GM23338 (cell line): ENCODE data around the gene VN1R5. TPM values are rescaled to one million over a fixed set of nuclear protein-coding genes. Genes with fewer than 3 reads are reported as not detected.

Experiments
- ATAC-seq: fragments of 200-7000 bp; cut with Tn5 transposase; 3 replicates; pipeline ENCODE4 v1.9.1; 2020
- DNase-seq: peaks from one replicate; pipeline ENCODE4 v3.0.0-alpha.2; 2015; ENCODE audit warnings: low spot score
- H2AFZ ChIP-seq: fragments of 200-600 bp; sonication (generic); 2 replicates; pipeline ENCODE4 v1.8.0; 2016; ENCODE audit warnings: antibody characterized with exemption, mild to moderate bottlenecking, moderate library complexity
- H3F3A ChIP-seq: fragments of 200-600 bp; sonication (generic); replicated peaks from 2 replicates; pipeline ENCODE4 v1.8.0; 2017; ENCODE audit warnings: antibody characterized with exemption, mixed run types, low read depth
- H3K27ac ChIP-seq: fragments of 200-600 bp; sonication (generic); 2 replicates; pipeline ENCODE4 v1.6.1; 2016; ENCODE audit warnings: low read depth
- H3K27me3 ChIP-seq: fragments of 200-600 bp; sonication (generic); 2 replicates; pipeline ENCODE4 v1.8.0; 2016; ENCODE audit warnings: mild to moderate bottlenecking, mixed run types, moderate library complexity; ENCODE audit not compliant: insufficient read depth
- H3K36me3 ChIP-seq: fragments of 200-600 bp; sonication (generic); 2 replicates; pipeline ENCODE4 v1.8.0; 2016; ENCODE audit warnings: mild to moderate bottlenecking; ENCODE audit not compliant: insufficient read depth
- H3K4me1 ChIP-seq: fragments of 200-600 bp; sonication (generic); 2 replicates; pipeline ENCODE4 v1.8.0; 2016; ENCODE audit warnings: mild to moderate bottlenecking, moderate library complexity; ENCODE audit not compliant: insufficient read depth
- H3K4me2 ChIP-seq: fragments of 200-600 bp; sonication (generic); 2 replicates; pipeline ENCODE4 v1.7.1; 2017; ENCODE audit warnings: mixed run types
- H3K4me3 ChIP-seq: fragments of 200-600 bp; sonication (generic); 2 replicates; pipeline ENCODE4 v1.6.1; 2016; ENCODE audit warnings: mixed run types
- H3K79me2 ChIP-seq: fragments of 200-600 bp; sonication (generic); replicated peaks from 2 replicates; pipeline ENCODE4 v1.8.0; 2017; ENCODE audit warnings: mild to moderate bottlenecking; ENCODE audit not compliant: insufficient read depth
- H3K9me2 ChIP-seq: fragments of 200-600 bp; sonication (generic); 2 replicates; pipeline ENCODE4 v1.8.0; 2017; ENCODE audit not compliant: insufficient read depth
- H4K20me1 ChIP-seq: fragments of 200-600 bp; sonication (generic); replicated peaks from 2 replicates; pipeline ENCODE4 v1.8.0; 2017; ENCODE audit warnings: mild to moderate bottlenecking; ENCODE audit not compliant: insufficient read depth
- H3K27ac Mint-ChIP-seq: 2 replicates; pipeline ENCODE4 v1.8.0; 2020; ENCODE audit warnings: inconsistent platforms, mild to moderate bottlenecking, moderate library complexity, mixed read lengths
- H3K27me3 Mint-ChIP-seq: 3 replicates; pipeline ENCODE4 v1.8.0; 2022; ENCODE audit warnings: low read depth, mild to moderate bottlenecking, moderate library complexity, mixed read lengths, inconsistent platforms; ENCODE audit not compliant: insufficient read depth, poor library complexity
- H3K36me3 Mint-ChIP-seq: 3 replicates; pipeline ENCODE4 v1.8.0; 2021; ENCODE audit warnings: low read depth, mild to moderate bottlenecking, inconsistent platforms, moderate library complexity, mixed read lengths
- H3K4me1 Mint-ChIP-seq: 3 replicates; pipeline ENCODE4 v1.8.0; 2020; ENCODE audit warnings: mild to moderate bottlenecking, inconsistent platforms, mixed read lengths
- H3K4me3 Mint-ChIP-seq: 3 replicates; pipeline ENCODE4 v1.8.0; 2021; ENCODE audit warnings: moderate library complexity, mild to moderate bottlenecking, inconsistent platforms, mixed read lengths
- H3K9me3 Mint-ChIP-seq: 3 replicates; pipeline ENCODE4 v1.8.0; 2020; ENCODE audit warnings: moderate library complexity, mild to moderate bottlenecking, inconsistent platforms, mixed read lengths
- EZH2 ChIP-seq: fragments of 200-600 bp; sonication (generic); IDR thresholded peaks from one replicate; pipeline ENCODE4 v1.8.0; 2017; ENCODE audit warnings: antibody characterized with exemption, mild to moderate bottlenecking, low read depth; ENCODE audit not compliant: unreplicated experiment
- EZH2phosphoT487 ChIP-seq: fragments of 200-600 bp; sonication (generic); IDR thresholded peaks from one replicate; pipeline ENCODE4 v1.8.1; 2018; ENCODE audit warnings: antibody characterized with exemption; ENCODE audit not compliant: unreplicated experiment
- JUNB ChIP-seq: IDR thresholded peaks from one replicate; pipeline ENCODE4 v1.6.1; 2016; ENCODE audit warnings: antibody characterized with exemption; ENCODE audit not compliant: unreplicated experiment
- NANOG ChIP-seq: IDR thresholded peaks from 2 replicates; pipeline ENCODE4 v1.6.1; 2016; ENCODE audit warnings: antibody characterized with exemption, borderline replicate concordance
- POLR2AphosphoS5 ChIP-seq: IDR thresholded peaks from 2 replicates; pipeline ENCODE4 v1.6.1; 2016; ENCODE audit warnings: antibody characterized with exemption, low read depth
- REST ChIP-seq: IDR thresholded peaks from one replicate; pipeline ENCODE4 v1.6.1; 2018; ENCODE audit warnings: antibody characterized with exemption; ENCODE audit not compliant: unreplicated experiment
- STAT1 ChIP-seq: IDR thresholded peaks from one replicate; pipeline ENCODE4 v1.6.1; 2016; ENCODE audit warnings: antibody characterized with exemption; ENCODE audit not compliant: unreplicated experiment
- ZNF114 ChIP-seq: fragments of 250-450 bp; sonication (Bioruptor Pico); IDR thresholded peaks from 2 replicates; pipeline ENCODE4 v1.5.0; 2020; ENCODE audit warnings: mild to moderate bottlenecking, moderate library complexity
- polyA plus RNA-seq: library from polyadenylated mRNA; unstranded; fragments of >200 nt; fragmentation: Nextera tagmentation; extraction: Ambion mirVana; gene quantifications from 2 replicates; pipeline ENCODE4 v1.2.1, GENCODE V29; 2016
- total RNA-seq: library from RNA; depleted of rRNA; stranded (reverse); fragments of >200 nt; shearing (Covaris generic); gene quantifications from 2 replicates; pipeline ENCODE4 v1.2.3, GENCODE V29; 2014
- TF ChIP-seq, protein P1 (sequence below), 2 experiments: fragments of 200-600 bp in 1 of 2; sonication (generic) in 1 of 2; conservative IDR thresholded peaks; 2 replicates each; pipeline versions ENCODE4 v1.5.1 to v1.6.1; 2016 to 2017; ENCODE audit warnings: antibody characterized with exemption in 2 of 2, low read depth in 2 of 2, mild to moderate bottlenecking in 2 of 2, moderate library complexity in 1 of 2

VN1R5 gene
- total and polyA plus RNA-seq, 2 experiments from 2014 or later: not detected

DNA sequence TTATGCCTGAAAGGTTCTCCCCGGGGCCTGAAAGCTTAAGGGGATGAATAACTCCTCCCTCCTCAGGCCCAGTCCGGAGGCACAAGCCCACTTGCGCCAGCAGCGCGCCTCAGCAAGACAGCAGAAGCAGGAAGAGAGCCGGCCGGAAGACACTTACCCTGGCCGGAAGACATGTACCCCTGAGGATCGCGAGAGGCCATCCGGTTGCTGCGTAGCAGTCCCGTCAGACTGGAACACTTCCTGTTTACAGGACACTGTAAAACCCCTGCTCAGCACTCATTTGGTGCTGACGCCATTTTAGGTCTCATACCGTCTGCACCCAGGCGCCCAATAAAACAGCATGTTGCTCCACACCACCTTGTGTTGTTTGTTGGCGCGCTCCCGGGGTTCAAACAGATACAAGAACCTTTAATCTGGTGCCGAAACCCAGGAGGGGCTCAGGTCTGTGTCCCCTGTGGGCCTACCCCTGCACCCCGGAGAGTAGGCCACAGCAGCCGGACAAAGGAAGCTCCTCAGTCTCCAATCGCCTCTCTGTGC, 30.3 kb downstream of the VN1R5 start (continued):
- TF ChIP-seq ZNF114 (CRISPR knock-in tag) (no peak), STAT1 (no peak), REST (no peak), EZH2 (no peak), EZH2phosphoT487 (no peak)

DNA sequence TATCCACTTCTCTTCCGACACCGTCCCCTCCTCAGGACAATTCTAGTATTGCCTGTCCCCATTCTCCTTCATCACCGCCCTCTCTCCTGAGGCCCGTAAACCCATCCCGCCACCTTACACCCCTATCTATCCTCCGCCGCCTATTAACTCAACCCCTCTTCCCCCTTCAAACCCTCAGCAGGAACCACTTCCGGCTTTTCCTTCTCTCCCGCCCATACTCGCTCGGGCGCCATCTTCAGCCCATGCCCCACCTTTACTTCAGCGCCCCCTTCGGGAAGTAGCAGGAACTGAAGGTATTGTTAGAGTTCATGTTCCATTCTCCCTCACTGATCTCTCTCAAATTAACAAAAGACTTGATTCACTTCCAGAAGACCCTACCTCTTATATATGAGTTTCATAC, 31.6 kb downstream of the VN1R5 start:
- peaks cover 26% of the 10 kb centered on the region for H3K36me3 Mint-ChIP-seq
- no peaks in the 10 kb centered on the region for H3K79me2 ChIP-seq
- no peak overlapping the region for H3K4me2 ChIP-seq
- H3K4me3 Mint-ChIP-seq: no peak overlapping the region
- ATAC-seq: no peak
- H3K36me3 ChIP-seq: no peaks in the 10 kb centered on the region
- no peaks in the 10 kb centered on the region for H4K20me1 ChIP-seq
- H3K27me3 Mint-ChIP-seq: peaks cover 12% of the 10 kb centered on the region
- no peak overlapping the region for H3K27ac Mint-ChIP-seq
- H2AFZ ChIP-seq: no peak overlapping the region
- H3K9me2 ChIP-seq: no peaks in the 10 kb centered on the region
- TF ChIP-seq, protein P1, sequence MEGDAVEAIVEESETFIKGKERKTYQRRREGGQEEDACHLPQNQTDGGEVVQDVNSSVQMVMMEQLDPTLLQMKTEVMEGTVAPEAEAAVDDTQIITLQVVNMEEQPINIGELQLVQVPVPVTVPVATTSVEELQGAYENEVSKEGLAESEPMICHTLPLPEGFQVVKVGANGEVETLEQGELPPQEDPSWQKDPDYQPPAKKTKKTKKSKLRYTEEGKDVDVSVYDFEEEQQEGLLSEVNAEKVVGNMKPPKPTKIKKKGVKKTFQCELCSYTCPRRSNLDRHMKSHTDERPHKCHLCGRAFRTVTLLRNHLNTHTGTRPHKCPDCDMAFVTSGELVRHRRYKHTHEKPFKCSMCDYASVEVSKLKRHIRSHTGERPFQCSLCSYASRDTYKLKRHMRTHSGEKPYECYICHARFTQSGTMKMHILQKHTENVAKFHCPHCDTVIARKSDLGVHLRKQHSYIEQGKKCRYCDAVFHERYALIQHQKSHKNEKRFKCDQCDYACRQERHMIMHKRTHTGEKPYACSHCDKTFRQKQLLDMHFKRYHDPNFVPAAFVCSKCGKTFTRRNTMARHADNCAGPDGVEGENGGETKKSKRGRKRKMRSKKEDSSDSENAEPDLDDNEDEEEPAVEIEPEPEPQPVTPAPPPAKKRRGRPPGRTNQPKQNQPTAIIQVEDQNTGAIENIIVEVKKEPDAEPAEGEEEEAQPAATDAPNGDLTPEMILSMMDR (conservative IDR thresholded peaks at IDR 0.05; ENCODE audit: low read depth in 2 of 2): peak; percentile 80 to 82
- no peak for TF ChIP-seq NANOG
- no peak for TF ChIP-seq POLR2AphosphoS5
- no peak for TF ChIP-seq JUNB
- H3K27me3 ChIP-seq: no peaks in the 10 kb centered on the region
- peaks cover 11% of the 10 kb centered on the region; the same call in 1 of the 2 replicates for H3K4me1 ChIP-seq
- no peaks in the 10 kb centered on the region for H3F3A ChIP-seq
- peaks cover 18% of the 10 kb centered on the region for H3K4me1 Mint-ChIP-seq
- H3K9me3 Mint-ChIP-seq: peaks cover 16% of the 10 kb centered on the region
- H3K4me3 ChIP-seq: no peak overlapping the region
- peak; percentile 76 for DNase-seq
- H3K27ac ChIP-seq: no peak overlapping the region
